M059J (cell line): ENCODE data around the gene HLA-DQA1. TPM values are rescaled to one million over a fixed set of nuclear protein-coding genes. Genes with fewer than 3 reads are reported as not detected.

Experiments used
- total RNA-seq: library from RNA; depleted of rRNA; stranded (reverse); fragments of >200 nt; shearing (Covaris generic); gene quantifications from 2 replicates; pipeline ENCODE4 v1.2.3, GENCODE V29; 2014; rRNA removed

Gene HLA-DQA1
- total RNA-seq, 1 experiment from 2014 or later = not detected

Other genes with a start within 250 kb of the HLA-DQA1 start
- gene BTNL2, start 230.2 kb upstream of the HLA-DQA1 start, total RNA-seq = not detected in 2 replicates
- 1.2 and 2.0 TPM in 2 replicates for gene HLA-DRA, start 197.5 kb upstream of the HLA-DQA1 start, total RNA-seq
- gene HLA-DRB5, start 107.1 kb upstream of the HLA-DQA1 start, total RNA-seq = not detected in 2 replicates
- gene HLA-DRB1, start 47.6 kb upstream of the HLA-DQA1 start, total RNA-seq = 0.17 TPM in 1 of 2 replicates, not detected in the other
- gene HLA-DQB1, start 29.3 kb downstream of the HLA-DQA1 start, total RNA-seq = not detected in 2 replicates
- gene HLA-DQA2, start 104.0 kb downstream of the HLA-DQA1 start, total RNA-seq = not detected in 2 replicates
- gene HLA-DQB2, start 126.1 kb downstream of the HLA-DQA1 start, total RNA-seq = not detected in 2 replicates
- 5.7 and 6.3 TPM in 2 replicates for gene HLA-DOB, start 179.6 kb downstream of the HLA-DQA1 start, total RNA-seq
- 45.6 and 67.8 TPM in 2 replicates for gene TAP2, start 201.3 kb downstream of the HLA-DQA1 start, total RNA-seq
- gene PSMB8, start 206.6 kb downstream of the HLA-DQA1 start, total RNA-seq = 350 and 427 TPM in 2 replicates
- gene TAP1, start 216.3 kb downstream of the HLA-DQA1 start, total RNA-seq = 356 and 472 TPM in 2 replicates
- gene PSMB9, start 216.8 kb downstream of the HLA-DQA1 start, total RNA-seq = 339 and 412 TPM in 2 replicates